K562 (cell line): ENCODE measurements around the gene PCID2. TPM values are rescaled to one million over a fixed set of nuclear protein-coding genes. Genes with fewer than 3 reads are reported as not detected.

Source experiments
- ETS2 ChIP-seq: IDR thresholded peaks from 2 replicates; pipeline ENCODE4 v1.6.1; 2016; ENCODE audit warnings: borderline replicate concordance, missing genetic modification characterization, mild to moderate bottlenecking, moderate library complexity, missing compliant biosample characterization; ENCODE audit not compliant: poor library complexity, severe bottlenecking
- SRF ChIP-seq, 2 experiments: fragments of 250-450, 450-650 bp in 1 of 2; sonication (Bioruptor Pico) in 1 of 2; sonication (generic) in 1 of 2; formaldehyde crosslinking; IDR thresholded peaks; 2 replicates each; pipeline versions ENCODE4 v1.5.0 to v1.5.1; 2020 to 2022; ENCODE audit warnings: mild to moderate bottlenecking in 1 of 2, missing genetic modification reagents in 1 of 2
- TAF7 ChIP-seq: fragments of 450-650 bp; IDR thresholded peaks from 2 replicates; pipeline ENCODE4 v1.6.1; 2016; ENCODE audit warnings: missing genetic modification characterization, missing compliant biosample characterization
- ZFP30 ChIP-seq: fragments of 250-450 bp; sonication (Bioruptor Pico); IDR thresholded peaks from 2 replicates; pipeline ENCODE4 v1.8.0; 2022; ENCODE audit warnings: moderate library complexity, mild to moderate bottlenecking, inconsistent platforms, borderline replicate concordance
- ZNF41 ChIP-seq: fragments of 250-450 bp; sonication (Bioruptor Pico); conservative IDR thresholded peaks from 2 replicates; pipeline ENCODE4 v1.4.0; 2020; ENCODE audit warnings: mild to moderate bottlenecking
- polyA plus RNA-seq, 8 experiments: library from polyadenylated mRNA; depleted of rRNA in 4 of 8; stranded (reverse) in 5 of 8; unstranded in 3 of 8; fragments of >200 nt; fragmentation: Nextera tagmentation in 2 of 8; fragmentation: Illumina TruSeq in 1 of 8; extraction: Ambion mirVana in 2 of 8; extraction: Trizol in 1 of 8; gene quantifications; 2 replicates each; pipeline versions ENCODE4 v1.2.1 to v1.2.3, GENCODE V29; 2011 to 2014; ENCODE audit warnings: inconsistent platforms in 1 of 8, missing spikeins in 1 of 8
- total RNA-seq, 7 experiments: library from RNA; depleted of rRNA in 6 of 7; stranded (reverse); fragments of >200 nt in 6 of 7; fragmentation: Illumina TruSeq in 2 of 7; extraction: Trizol in 2 of 7; gene quantifications; 2 replicates each; pipeline versions ENCODE4 v1.2.1 to v1.2.3, GENCODE V29; 2011 to 2021; ENCODE audit warnings: low replicate concordance in 1 of 7
- TF ChIP-seq, protein P1 (sequence below): fragments of 250-450 bp; sonication (Bioruptor Pico); IDR thresholded peaks from 2 replicates; pipeline ENCODE4 v1.5.1; 2021; ENCODE audit warnings: mild to moderate bottlenecking
- TF ChIP-seq, protein P2 (sequence below): fragments of 250-450 bp; sonication (Bioruptor Pico); IDR thresholded peaks from 2 replicates; pipeline ENCODE4 v1.8.0; 2022; ENCODE audit warnings: inconsistent platforms
- TF ChIP-seq, protein P3 (sequence below): fragments of 200-600 bp; sonication (generic); IDR thresholded peaks from one replicate; pipeline ENCODE4 v1.6.1; 2012; ENCODE audit warnings: mild to moderate bottlenecking, low read depth, low read length, inconsistent platforms
- TF ChIP-seq, protein P4 (sequence below), 3 experiments: IDR thresholded peaks in 2 of 3; conservative IDR thresholded peaks in 1 of 3; 2 replicates each; pipeline ENCODE4 v1.5.1; 2011 to 2012; ENCODE audit warnings: low read length in 3 of 3, mild to moderate bottlenecking in 3 of 3, control low read depth in 2 of 3, improper control_type of control experiment in 1 of 3, inconsistent platforms in 1 of 3, low read depth in 1 of 3, mixed read lengths in 1 of 3, moderate library complexity in 1 of 3; ENCODE audit not compliant: insufficient read depth in 2 of 3

Gene PCID2
- total and polyA plus RNA-seq, 9 of the 15 experiments (the other 6 are each of a cell fraction or from before 2014, with no cell fraction given): 39.6 to 117 (median 59.6) TPM

DNA sequence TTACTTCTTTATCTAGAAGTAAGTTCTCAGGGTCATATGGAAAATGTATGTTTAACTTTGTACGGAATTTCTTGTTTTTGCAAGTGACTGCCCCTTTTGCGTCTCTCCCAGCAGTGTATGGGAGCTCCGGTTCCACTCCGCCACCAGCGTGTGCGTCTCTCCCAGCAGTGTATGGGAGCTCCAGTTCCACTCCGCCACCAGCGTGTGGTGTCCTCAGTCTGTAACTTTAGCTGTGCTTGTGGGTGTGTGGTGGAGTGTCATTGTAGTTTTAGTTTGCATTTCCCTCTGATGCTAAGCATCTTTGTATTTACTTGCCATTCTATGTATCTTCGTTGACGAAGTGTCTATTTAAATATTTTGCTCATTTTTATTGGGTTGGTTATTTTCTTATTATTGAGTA lies 3.3 kb upstream of the PCID2 start (continued):
- TF ChIP-seq, protein P1, sequence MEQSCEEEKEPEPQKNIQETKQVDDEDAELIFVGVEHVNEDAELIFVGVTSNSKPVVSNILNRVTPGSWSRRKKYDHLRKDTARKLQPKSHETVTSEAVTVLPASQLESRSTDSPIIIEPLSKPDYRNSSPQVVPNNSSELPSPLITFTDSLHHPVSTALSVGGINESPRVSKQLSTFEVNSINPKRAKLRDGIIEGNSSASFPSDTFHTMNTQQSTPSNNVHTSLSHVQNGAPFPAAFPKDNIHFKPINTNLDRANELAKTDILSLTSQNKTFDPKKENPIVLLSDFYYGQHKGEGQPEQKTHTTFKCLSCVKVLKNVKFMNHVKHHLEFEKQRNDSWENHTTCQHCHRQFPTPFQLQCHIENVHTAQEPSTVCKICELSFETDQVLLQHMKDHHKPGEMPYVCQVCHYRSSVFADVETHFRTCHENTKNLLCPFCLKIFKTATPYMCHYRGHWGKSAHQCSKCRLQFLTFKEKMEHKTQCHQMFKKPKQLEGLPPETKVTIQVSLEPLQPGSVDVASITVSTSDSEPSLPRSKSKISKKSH: no peak
- TF ChIP-seq ETS2 (tag) (no peak), SRF (CRISPR knock-in tag; IDR thresholded peaks at IDR 0.05) (no peak), TAF7 (no peak), ZNF41 (CRISPR knock-in tag) (no peak), ZFP30 (CRISPR knock-in tag) (no peak)
- TF ChIP-seq, protein P2, sequence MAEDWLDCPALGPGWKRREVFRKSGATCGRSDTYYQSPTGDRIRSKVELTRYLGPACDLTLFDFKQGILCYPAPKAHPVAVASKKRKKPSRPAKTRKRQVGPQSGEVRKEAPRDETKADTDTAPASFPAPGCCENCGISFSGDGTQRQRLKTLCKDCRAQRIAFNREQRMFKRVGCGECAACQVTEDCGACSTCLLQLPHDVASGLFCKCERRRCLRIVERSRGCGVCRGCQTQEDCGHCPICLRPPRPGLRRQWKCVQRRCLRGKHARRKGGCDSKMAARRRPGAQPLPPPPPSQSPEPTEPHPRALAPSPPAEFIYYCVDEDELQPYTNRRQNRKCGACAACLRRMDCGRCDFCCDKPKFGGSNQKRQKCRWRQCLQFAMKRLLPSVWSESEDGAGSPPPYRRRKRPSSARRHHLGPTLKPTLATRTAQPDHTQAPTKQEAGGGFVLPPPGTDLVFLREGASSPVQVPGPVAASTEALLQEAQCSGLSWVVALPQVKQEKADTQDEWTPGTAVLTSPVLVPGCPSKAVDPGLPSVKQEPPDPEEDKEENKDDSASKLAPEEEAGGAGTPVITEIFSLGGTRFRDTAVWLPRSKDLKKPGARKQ (CRISPR knock-in tag): no peak
- TF ChIP-seq, protein P3, sequence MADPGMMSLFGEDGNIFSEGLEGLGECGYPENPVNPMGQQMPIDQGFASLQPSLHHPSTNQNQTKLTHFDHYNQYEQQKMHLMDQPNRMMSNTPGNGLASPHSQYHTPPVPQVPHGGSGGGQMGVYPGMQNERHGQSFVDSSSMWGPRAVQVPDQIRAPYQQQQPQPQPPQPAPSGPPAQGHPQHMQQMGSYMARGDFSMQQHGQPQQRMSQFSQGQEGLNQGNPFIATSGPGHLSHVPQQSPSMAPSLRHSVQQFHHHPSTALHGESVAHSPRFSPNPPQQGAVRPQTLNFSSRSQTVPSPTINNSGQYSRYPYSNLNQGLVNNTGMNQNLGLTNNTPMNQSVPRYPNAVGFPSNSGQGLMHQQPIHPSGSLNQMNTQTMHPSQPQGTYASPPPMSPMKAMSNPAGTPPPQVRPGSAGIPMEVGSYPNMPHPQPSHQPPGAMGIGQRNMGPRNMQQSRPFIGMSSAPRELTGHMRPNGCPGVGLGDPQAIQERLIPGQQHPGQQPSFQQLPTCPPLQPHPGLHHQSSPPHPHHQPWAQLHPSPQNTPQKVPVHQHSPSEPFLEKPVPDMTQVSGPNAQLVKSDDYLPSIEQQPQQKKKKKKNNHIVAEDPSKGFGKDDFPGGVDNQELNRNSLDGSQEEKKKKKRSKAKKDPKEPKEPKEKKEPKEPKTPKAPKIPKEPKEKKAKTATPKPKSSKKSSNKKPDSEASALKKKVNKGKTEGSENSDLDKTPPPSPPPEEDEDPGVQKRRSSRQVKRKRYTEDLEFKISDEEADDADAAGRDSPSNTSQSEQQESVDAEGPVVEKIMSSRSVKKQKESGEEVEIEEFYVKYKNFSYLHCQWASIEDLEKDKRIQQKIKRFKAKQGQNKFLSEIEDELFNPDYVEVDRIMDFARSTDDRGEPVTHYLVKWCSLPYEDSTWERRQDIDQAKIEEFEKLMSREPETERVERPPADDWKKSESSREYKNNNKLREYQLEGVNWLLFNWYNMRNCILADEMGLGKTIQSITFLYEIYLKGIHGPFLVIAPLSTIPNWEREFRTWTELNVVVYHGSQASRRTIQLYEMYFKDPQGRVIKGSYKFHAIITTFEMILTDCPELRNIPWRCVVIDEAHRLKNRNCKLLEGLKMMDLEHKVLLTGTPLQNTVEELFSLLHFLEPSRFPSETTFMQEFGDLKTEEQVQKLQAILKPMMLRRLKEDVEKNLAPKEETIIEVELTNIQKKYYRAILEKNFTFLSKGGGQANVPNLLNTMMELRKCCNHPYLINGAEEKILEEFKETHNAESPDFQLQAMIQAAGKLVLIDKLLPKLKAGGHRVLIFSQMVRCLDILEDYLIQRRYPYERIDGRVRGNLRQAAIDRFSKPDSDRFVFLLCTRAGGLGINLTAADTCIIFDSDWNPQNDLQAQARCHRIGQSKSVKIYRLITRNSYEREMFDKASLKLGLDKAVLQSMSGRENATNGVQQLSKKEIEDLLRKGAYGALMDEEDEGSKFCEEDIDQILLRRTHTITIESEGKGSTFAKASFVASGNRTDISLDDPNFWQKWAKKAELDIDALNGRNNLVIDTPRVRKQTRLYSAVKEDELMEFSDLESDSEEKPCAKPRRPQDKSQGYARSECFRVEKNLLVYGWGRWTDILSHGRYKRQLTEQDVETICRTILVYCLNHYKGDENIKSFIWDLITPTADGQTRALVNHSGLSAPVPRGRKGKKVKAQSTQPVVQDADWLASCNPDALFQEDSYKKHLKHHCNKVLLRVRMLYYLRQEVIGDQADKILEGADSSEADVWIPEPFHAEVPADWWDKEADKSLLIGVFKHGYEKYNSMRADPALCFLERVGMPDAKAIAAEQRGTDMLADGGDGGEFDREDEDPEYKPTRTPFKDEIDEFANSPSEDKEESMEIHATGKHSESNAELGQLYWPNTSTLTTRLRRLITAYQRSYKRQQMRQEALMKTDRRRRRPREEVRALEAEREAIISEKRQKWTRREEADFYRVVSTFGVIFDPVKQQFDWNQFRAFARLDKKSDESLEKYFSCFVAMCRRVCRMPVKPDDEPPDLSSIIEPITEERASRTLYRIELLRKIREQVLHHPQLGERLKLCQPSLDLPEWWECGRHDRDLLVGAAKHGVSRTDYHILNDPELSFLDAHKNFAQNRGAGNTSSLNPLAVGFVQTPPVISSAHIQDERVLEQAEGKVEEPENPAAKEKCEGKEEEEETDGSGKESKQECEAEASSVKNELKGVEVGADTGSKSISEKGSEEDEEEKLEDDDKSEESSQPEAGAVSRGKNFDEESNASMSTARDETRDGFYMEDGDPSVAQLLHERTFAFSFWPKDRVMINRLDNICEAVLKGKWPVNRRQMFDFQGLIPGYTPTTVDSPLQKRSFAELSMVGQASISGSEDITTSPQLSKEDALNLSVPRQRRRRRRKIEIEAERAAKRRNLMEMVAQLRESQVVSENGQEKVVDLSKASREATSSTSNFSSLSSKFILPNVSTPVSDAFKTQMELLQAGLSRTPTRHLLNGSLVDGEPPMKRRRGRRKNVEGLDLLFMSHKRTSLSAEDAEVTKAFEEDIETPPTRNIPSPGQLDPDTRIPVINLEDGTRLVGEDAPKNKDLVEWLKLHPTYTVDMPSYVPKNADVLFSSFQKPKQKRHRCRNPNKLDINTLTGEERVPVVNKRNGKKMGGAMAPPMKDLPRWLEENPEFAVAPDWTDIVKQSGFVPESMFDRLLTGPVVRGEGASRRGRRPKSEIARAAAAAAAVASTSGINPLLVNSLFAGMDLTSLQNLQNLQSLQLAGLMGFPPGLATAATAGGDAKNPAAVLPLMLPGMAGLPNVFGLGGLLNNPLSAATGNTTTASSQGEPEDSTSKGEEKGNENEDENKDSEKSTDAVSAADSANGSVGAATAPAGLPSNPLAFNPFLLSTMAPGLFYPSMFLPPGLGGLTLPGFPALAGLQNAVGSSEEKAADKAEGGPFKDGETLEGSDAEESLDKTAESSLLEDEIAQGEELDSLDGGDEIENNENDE: no peak
- TF ChIP-seq, protein P4, sequence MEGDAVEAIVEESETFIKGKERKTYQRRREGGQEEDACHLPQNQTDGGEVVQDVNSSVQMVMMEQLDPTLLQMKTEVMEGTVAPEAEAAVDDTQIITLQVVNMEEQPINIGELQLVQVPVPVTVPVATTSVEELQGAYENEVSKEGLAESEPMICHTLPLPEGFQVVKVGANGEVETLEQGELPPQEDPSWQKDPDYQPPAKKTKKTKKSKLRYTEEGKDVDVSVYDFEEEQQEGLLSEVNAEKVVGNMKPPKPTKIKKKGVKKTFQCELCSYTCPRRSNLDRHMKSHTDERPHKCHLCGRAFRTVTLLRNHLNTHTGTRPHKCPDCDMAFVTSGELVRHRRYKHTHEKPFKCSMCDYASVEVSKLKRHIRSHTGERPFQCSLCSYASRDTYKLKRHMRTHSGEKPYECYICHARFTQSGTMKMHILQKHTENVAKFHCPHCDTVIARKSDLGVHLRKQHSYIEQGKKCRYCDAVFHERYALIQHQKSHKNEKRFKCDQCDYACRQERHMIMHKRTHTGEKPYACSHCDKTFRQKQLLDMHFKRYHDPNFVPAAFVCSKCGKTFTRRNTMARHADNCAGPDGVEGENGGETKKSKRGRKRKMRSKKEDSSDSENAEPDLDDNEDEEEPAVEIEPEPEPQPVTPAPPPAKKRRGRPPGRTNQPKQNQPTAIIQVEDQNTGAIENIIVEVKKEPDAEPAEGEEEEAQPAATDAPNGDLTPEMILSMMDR (IDR thresholded peaks at IDR 0.05 in 2 of 3, conservative IDR thresholded peaks at IDR 0.05 in 1 of 3; ENCODE audit: insufficient read depth in 2 of 3, low read depth in 1 of 3, low read length in 3 of 3): peak; percentile 67 to 97 (median 67)
